Gastrocnemius medialis (tissue), 4 donors: Measurements from ENCODE around the gene METAP1D.

Source experiments
- CTCF ChIP-seq, 5 experiments: fragments of 450-650 bp in 3 of 5; fragments of 200-600 bp in 2 of 5; sonication (generic) in 2 of 5; IDR thresholded peaks in 4 of 5; conservative IDR thresholded peaks in 1 of 5; 1 replicate in 4 of 5; 2 replicates in 1 of 5; pipeline ENCODE4 v1.5.1; 2016 to 2019; ENCODE audit warnings: antibody characterized with exemption in 5 of 5, mild to moderate bottlenecking in 3 of 5, moderate library complexity in 3 of 5
- POLR2A ChIP-seq, 2 donors: fragments of 450-650 bp; IDR thresholded peaks; one replicate each; pipeline ENCODE4 v1.6.1; 2017; ENCODE audit warnings: antibody characterized with exemption in 2 of 2, mild to moderate bottlenecking in 2 of 2, moderate library complexity in 2 of 2

- TF ChIP-seq CTCF (IDR thresholded peaks at IDR 0.05 in 4 of 5, conservative IDR thresholded peaks at IDR 0.05 in 1 of 5) (no peak), POLR2A (IDR thresholded peaks at IDR 0.05) (no peak)
Measured at GRCh38 chr2:172083628-172084394, 84.1 kb downstream of the METAP1D start.
